Esophagus muscularis mucosa (tissue), 4 donors: ENCODE data around the gene ZNF879. TPM values are rescaled to one million over a fixed set of nuclear protein-coding genes. Genes with fewer than 3 reads are reported as not detected.

Experiments
- DNase-seq: peaks from one replicate; pipeline ENCODE4 v3.0.0-alpha.2; 2017; ENCODE audit errors: extremely low spot score
- H3K27ac ChIP-seq, 4 donors: fragments of 200-600 bp; sonication (generic); replicated peaks in 1 of 4; 1 replicate in 3 of 4; 2 replicates in 1 of 4; pipeline ENCODE4 v1.5.1; 2016 to 2019; ENCODE audit warnings: mild to moderate bottlenecking in 1 of 4
- H3K27me3 ChIP-seq, 4 donors: fragments of 200-600 bp; sonication (generic); one replicate each; pipeline versions ENCODE4 v1.5.1 to v1.6.0; 2016 to 2019
- H3K36me3 ChIP-seq, 4 donors: fragments of 200-600 bp; sonication (generic); one replicate each; pipeline ENCODE4 v1.5.1; 2016 to 2019
- H3K4me1 ChIP-seq, 4 donors: fragments of 200-600 bp; sonication (generic); one replicate each; pipeline ENCODE4 v1.5.1; 2016 to 2019
- H3K4me3 ChIP-seq, 4 donors: fragments of 200-600 bp; sonication (generic); 1 replicate in 2 of 4; 2 replicates in 2 of 4; pipeline ENCODE4 v1.5.1; 2016 to 2019; ENCODE audit warnings: mild to moderate bottlenecking in 4 of 4, moderate library complexity in 1 of 4
- H3K9me3 ChIP-seq, 4 donors: fragments of 200-600 bp; sonication (generic); 1 replicate in 3 of 4; 2 replicates in 1 of 4; pipeline ENCODE4 v1.5.1; 2016 to 2019
- EP300 ChIP-seq: sonication (generic); formaldehyde crosslinking; IDR thresholded peaks from one replicate; pipeline ENCODE4 v1.6.1; 2017; ENCODE audit warnings: antibody characterized with exemption
- POLR2A ChIP-seq: fragments of 450-650 bp; IDR thresholded peaks from one replicate; pipeline ENCODE4 v1.6.1; 2017; ENCODE audit warnings: antibody characterized with exemption, moderate library complexity, mild to moderate bottlenecking, low read depth
- POLR2AphosphoS5 ChIP-seq, 2 donors: sonication (generic); formaldehyde crosslinking; IDR thresholded peaks; one replicate each; pipeline ENCODE4 v1.6.1; 2017; ENCODE audit warnings: antibody characterized with exemption in 2 of 2
- WGBS: methylation state at CpG from one replicate; pipeline ENCODE4 v1.1.5; 2018; 5-methylcytosine and 5-hydroxymethylcytosine counted together
- intact Hi-C: fragments of 100-400 bp; cut with DNase I; formaldehyde crosslinking; loops from one replicate; pipeline ENCODE4 v1.15.1; 2023
- total RNA-seq, 4 donors: library from RNA; depleted of rRNA; stranded (reverse); fragments of >200 nt; gene quantifications; one replicate each; pipeline versions ENCODE4 v1.1.0 to v1.2.1, GENCODE V29; 2016
- TF ChIP-seq, protein P1 (sequence below), 3 experiments: fragments of 200-600 bp in 2 of 3; fragments of 450-650 bp in 1 of 3; sonication (generic) in 2 of 3; IDR thresholded peaks; one replicate each; pipeline ENCODE4 v1.5.1; 2017 to 2019; ENCODE audit warnings: antibody characterized with exemption in 3 of 3, mild to moderate bottlenecking in 2 of 3, moderate library complexity in 1 of 3

Gene ZNF879
- total RNA-seq, 4 donors from 2014 or later, result 4.3 to 6.4 (median 4.8) TPM

DNA sequence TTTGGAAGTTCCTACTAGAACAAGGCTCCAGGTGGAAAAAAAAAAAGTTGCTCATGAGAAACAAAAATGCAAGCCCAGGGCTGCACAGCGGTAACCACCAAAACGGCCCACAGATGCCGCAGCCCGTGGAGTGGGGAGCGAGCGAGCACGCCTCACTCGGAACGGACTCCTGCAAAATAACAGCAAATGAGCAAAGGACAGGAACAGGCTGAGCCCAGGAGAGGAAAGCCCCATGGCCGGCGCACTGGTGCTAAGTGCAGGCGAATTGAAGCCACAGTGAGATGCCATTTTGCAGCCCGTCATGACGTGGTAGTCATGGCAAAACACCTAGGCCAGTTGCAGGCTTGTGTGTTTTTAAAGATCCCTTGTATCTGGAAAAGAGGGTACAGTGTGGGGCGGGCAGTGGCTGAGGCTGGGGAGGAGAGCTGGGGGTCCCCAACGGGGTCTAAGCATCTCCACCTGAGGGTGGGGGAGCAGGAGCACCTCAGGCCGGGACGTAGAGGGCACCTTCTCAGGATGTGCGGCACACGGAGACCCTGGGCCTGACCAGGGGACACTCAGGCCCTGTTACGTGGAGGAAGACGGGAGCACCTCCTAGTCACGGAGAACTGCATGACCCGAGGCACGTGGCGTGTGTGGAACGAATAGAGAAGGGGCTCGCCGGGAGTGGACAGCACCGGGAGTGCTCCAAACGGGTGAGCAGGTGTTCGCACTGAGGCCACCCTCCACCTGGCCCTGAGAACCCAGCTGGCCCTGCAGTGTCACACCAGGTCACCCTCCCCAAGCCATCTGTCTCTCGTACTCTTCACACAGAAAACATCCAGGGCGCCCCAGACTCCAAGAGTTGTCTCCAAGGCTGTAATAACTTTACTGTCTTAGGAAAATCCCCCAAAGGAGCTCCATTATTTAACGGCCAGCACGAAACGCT, 39.2 kb upstream of the ZNF879 start:
- Histone ChIP-seq H3K27ac (no peak overlapping the region), H3K4me1 (no peaks in the 10 kb centered on the region), H3K9me3 (peaks cover 0 to 90% (median 74%) of the 10 kb centered on the region in 4 donors), H3K4me3 (no peak overlapping the region), H3K36me3 (peaks cover 0 to 3% (median 0%) of the 10 kb centered on the region in 4 donors), H3K27me3 (no peaks in the 10 kb centered on the region)
- TF ChIP-seq, protein P1, sequence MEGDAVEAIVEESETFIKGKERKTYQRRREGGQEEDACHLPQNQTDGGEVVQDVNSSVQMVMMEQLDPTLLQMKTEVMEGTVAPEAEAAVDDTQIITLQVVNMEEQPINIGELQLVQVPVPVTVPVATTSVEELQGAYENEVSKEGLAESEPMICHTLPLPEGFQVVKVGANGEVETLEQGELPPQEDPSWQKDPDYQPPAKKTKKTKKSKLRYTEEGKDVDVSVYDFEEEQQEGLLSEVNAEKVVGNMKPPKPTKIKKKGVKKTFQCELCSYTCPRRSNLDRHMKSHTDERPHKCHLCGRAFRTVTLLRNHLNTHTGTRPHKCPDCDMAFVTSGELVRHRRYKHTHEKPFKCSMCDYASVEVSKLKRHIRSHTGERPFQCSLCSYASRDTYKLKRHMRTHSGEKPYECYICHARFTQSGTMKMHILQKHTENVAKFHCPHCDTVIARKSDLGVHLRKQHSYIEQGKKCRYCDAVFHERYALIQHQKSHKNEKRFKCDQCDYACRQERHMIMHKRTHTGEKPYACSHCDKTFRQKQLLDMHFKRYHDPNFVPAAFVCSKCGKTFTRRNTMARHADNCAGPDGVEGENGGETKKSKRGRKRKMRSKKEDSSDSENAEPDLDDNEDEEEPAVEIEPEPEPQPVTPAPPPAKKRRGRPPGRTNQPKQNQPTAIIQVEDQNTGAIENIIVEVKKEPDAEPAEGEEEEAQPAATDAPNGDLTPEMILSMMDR (IDR thresholded peaks at IDR 0.05), result no peak
- 93% methylated on average over 36 of the region's 37 CpGs for WGBS
- intact Hi-C loops, result no loop called here
- DNase-seq, result no peak

DNA sequence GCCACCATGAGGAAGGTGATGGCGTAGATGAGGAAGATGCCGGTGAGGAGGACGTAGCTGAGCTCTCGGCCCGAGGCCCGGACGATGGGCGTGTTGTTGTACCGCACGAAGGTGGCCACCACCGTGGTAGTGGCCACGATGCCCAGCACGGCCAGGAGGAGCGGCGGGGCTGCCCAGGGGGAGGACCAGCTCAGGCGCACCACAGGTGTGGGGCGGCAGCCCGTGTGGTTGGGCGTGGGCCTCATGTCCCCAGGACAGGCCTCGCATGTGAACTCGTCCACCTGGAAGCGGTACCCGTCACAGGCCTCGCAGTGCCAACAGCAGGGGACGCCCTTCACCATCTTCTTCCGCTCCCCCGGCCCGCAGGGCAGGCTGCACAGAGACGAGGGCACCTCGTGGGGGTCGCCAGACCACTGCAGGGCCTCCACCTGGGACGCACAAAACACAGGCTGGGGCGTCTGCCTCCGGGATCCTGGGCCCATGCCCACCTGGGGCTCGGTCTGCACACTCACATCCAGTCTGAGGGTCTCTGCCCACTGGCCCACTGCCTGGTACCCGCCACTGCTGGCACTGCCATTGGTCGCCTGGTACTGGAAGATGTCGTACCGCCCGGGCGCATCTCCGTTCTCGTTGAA, 37.2 kb upstream of the ZNF879 start:
- peaks cover 0 to 86% (median 63%) of the 10 kb centered on the region in 4 donors for H3K9me3 ChIP-seq
- H3K36me3 ChIP-seq, result no peaks in the 10 kb centered on the region
- H3K27ac ChIP-seq, result no peak overlapping the region
- intact Hi-C loops, result no loop called here
- WGBS, result 96% methylated on average over 24 of the region's 43 CpGs
- peaks cover 0 to 8% (median 0%) of the 10 kb centered on the region in 4 donors for H3K27me3 ChIP-seq
- no peaks in the 10 kb centered on the region for H3K4me1 ChIP-seq
- TF ChIP-seq, protein P1 (IDR thresholded peaks at IDR 0.05), result no peak
- TF ChIP-seq EP300 (no peak), POLR2A (no peak), POLR2AphosphoS5 (IDR thresholded peaks at IDR 0.05) (no peak)
- DNase-seq, result no peak
- no peak overlapping the region for H3K4me3 ChIP-seq

DNA sequence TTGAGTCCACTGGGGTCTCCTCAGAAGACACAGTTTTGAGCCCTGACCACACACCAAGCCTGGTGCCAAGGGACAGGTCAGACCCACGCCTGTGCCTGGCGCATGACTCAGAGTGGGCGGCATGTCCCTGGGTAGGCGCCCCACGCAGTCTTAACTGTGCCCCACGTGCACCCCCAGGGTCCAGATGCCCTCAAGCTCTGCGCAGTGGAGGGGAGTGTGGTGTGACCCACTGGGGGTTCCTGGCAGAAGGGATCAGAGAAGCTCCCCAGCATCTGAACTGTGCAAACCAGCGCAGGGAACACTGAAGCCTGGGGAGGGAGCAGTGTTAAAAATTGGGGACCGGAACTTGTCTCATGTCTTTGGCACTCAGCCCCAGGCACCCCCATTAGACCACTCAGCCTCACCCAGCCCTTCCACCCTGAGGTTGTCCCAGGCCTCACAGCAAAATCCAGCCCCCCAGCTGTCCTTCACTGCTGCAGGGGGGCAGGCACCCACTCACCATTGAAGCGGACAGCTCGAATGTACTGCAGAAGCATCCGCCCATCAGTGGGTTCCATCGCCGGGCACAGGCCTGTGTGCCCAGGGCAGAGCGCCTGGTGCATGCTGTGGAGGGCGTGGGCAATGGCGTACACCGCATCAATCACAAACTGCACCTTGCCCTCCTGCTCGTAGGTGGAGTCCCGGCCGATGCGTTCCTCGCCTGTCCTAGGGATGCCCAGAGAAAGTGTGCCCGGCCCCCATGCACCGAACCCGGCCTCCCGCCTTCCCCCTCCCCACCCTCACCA, 35.0 kb upstream of the ZNF879 start:
- H3K9me3 ChIP-seq, result peaks cover 0 to 66% (median 49%) of the 10 kb centered on the region in 4 donors
- H3K27me3 ChIP-seq, result peaks cover 0 to 28% (median 0%) of the 10 kb centered on the region in 4 donors
- 90% methylated on average over 14 of the region's 27 CpGs for WGBS
- no peak for TF ChIP-seq POLR2AphosphoS5 (IDR thresholded peaks at IDR 0.05)
- no peak for TF ChIP-seq POLR2A
- intact Hi-C loops, result no loop called here
- H3K27ac ChIP-seq, result no peak overlapping the region
- no peak for DNase-seq
- H3K36me3 ChIP-seq, result no peaks in the 10 kb centered on the region
- no peaks in the 10 kb centered on the region for H3K4me1 ChIP-seq
- H3K4me3 ChIP-seq, result no peak overlapping the region

DNA sequence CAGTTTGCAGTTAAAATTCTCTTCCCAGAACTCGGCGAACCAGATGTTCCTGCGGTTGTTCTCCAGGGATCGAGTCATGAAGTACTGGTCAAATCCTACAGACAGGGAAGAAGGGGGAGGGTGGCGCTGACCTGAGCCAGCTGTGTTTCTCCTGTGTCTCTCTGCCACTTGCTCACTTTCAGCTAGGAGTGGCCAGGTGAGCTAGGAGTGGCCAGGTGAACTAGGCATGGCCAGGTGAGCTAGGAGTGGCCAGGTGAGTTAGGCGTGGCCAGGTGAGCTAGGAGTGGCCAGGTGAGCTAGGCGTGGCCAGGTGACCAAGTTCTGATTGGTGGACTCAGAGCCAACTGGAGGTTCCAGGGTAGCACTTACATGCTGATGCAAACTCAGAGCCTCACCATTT, 34.3 kb upstream of the ZNF879 start:
- peaks cover 0 to 59% (median 43%) of the 10 kb centered on the region in 4 donors for H3K9me3 ChIP-seq
- WGBS, result 92% methylated on average over 7 of the region's 7 CpGs
- no peak overlapping the region for H3K27ac ChIP-seq
- intact Hi-C loops, result no loop called here
- no peaks in the 10 kb centered on the region for H3K36me3 ChIP-seq
- no peak overlapping the region for H3K4me3 ChIP-seq
- peaks cover 0 to 34% (median 0%) of the 10 kb centered on the region in 4 donors for H3K27me3 ChIP-seq
- no peak for DNase-seq
- TF ChIP-seq, protein P1 (IDR thresholded peaks at IDR 0.05), result no peak
- no peak for TF ChIP-seq EP300
- no peak for TF ChIP-seq POLR2A
- TF ChIP-seq POLR2AphosphoS5 (IDR thresholded peaks at IDR 0.05), result no peak
- peaks cover 0 to 5% (median 0%) of the 10 kb centered on the region in 4 donors for H3K4me1 ChIP-seq
